ENCODE measurements around the gene BMP7. TPM values are rescaled to one million over a fixed set of nuclear protein-coding genes. Genes with fewer than 3 reads are reported as not detected.

The BMP7 gene
- total and polyA plus RNA-seq, 2 of the 13 experiments (the other 11 are each of a cell fraction or from before 2014, with no cell fraction given): not detected

DNA sequence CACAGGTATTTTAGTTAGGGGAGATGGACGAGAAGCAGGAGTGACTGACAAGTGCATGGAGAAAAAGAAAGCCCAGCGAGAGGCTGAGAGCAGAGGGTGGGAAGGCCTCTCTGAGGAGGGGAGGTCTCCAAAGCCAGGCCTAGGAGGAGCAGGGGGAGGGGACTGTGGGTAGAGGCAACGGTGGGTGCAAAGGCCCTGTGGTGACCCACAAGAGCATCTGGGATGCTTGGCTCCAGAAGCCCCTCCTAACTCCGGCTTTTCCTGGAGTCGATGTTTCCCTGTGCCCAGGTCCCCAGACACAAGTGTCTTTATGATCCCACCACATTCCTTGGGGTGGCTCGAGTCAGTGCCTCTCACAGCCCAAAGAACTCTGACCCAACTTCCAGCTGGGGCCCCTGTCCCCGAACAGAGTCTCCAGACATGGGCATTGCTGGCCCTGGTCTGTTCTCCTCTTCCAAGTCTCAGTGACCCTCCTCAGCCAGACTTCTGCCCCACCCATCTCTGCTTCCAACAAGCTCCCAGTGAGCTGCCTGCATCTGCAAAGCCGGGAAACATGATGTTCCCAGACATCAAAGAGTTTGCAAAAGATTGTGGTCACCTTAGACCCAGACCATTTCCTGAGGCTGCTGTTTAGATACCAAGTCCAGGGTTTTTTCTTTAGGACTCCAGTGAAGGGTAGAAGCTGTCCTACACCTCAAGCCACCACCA lies 11.1 kb upstream of the BMP7 start:
- in situ Hi-C loops (cut with HindIII; ENCODE audit: extremely low pct_ligation_motif_present, low pct_unique_long_range_greater_than_20kb) (no loop called here), intact Hi-C loops (cut with micrococcal nuclease; ENCODE audit: unreplicated experiment) (no loop called here)
- H3K9ac ChIP-seq (ENCODE audit: insufficient read depth, low read depth, low read length): no peak overlapping the region
- ATAC-seq (no peak), FAIRE-seq (no peak), DNase-seq (ENCODE audit: low spot score) (no peak)
- TF ChIP-seq MEIS1 (CRISPR knock-in tag; IDR thresholded peaks at IDR 0.05; ENCODE audit: borderline replicate concordance): no peak
- TF ChIP-seq EZH2 (conservative IDR thresholded peaks at IDR 0.05; ENCODE audit: low read depth, low read length): no peak
- no peak for TF ChIP-seq RBM39 (IDR thresholded peaks at IDR 0.05; ENCODE audit: low read depth, low read length, poor library complexity, severe bottlenecking)
- no peak for TF ChIP-seq RCOR2 (CRISPR knock-in tag; IDR thresholded peaks at IDR 0.05)
- TF ChIP-seq NR2F6 (IDR thresholded peaks at IDR 0.05): no peak
- TF ChIP-seq NR2F6 (CRISPR knock-in tag; IDR thresholded peaks at IDR 0.05): no peak
- TF ChIP-seq ZNF83 (CRISPR knock-in tag; IDR thresholded peaks at IDR 0.05; ENCODE audit: borderline replicate concordance): no peak
- TF ChIP-seq, protein P1, sequence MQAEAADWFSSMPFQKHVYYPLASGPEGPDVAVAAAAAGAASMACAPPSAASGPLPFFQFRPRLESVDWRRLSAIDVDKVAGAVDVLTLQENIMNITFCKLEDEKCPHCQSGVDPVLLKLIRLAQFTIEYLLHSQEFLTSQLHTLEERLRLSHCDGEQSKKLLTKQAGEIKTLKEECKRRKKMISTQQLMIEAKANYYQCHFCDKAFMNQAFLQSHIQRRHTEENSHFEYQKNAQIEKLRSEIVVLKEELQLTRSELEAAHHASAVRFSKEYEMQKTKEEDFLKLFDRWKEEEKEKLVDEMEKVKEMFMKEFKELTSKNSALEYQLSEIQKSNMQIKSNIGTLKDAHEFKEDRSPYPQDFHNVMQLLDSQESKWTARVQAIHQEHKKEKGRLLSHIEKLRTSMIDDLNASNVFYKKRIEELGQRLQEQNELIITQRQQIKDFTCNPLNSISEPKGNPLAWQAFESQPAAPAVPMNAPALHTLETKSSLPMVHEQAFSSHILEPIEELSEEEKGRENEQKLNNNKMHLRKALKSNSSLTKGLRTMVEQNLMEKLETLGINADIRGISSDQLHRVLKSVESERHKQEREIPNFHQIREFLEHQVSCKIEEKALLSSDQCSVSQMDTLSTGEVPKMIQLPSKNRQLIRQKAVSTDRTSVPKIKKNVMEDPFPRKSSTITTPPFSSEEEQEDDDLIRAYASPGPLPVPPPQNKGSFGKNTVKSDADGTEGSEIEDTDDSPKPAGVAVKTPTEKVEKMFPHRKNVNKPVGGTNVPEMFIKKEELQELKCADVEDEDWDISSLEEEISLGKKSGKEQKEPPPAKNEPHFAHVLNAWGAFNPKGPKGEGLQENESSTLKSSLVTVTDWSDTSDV (CRISPR knock-in tag; IDR thresholded peaks at IDR 0.05): no peak
- TF ChIP-seq MTA1 (CRISPR knock-in tag; IDR thresholded peaks at IDR 0.05; ENCODE audit: borderline replicate concordance): no peak
- TF ChIP-seq ZNF510 (CRISPR knock-in tag; IDR thresholded peaks at IDR 0.05; ENCODE audit: low read depth): no peak
- H3K4me2 ChIP-seq (ENCODE audit: low read depth, low read length): no peak overlapping the region
- no peaks in the 10 kb centered on the region for H3K4me1 ChIP-seq (ENCODE audit: insufficient read depth, low read length)
- H4K20me1 ChIP-seq (ENCODE audit: insufficient read depth, low read length): no peaks in the 10 kb centered on the region
- no peak overlapping the region for H3K4me3 ChIP-seq (replicated peaks in 1 of 3; ENCODE audit: insufficient read depth in 1 of 3, low read depth in 2 of 3, low read length in 3 of 3)
- H3K27me3 ChIP-seq (ENCODE audit: control insufficient read depth in 1 of 2, insufficient read depth in 2 of 2, low read length in 2 of 2): peaks cover 5 to 65% of the 10 kb centered on the region in 2 experiments; a peak in 4 of 5 replicates
- WGBS (ENCODE audit: low lambda C conversion rate): 5% methylated on average over 8 of the region's 8 CpGs
- H2AFZ ChIP-seq (ENCODE audit: low read length): no peak overlapping the region
- no peaks in the 10 kb centered on the region for H3K9me3 ChIP-seq (ENCODE audit: low read length)
- no peak overlapping the region for H3K27ac ChIP-seq (ENCODE audit: extremely low read length, insufficient read depth, low read length)
- H3K79me2 ChIP-seq (ENCODE audit: insufficient read depth, low read length): no peaks in the 10 kb centered on the region
- CTCF ChIA-PET (ENCODE audit: low intra/inter-chr PET ratio, low total read pairs): no interaction called here
- no peaks in the 10 kb centered on the region for H3K36me3 ChIP-seq (replicated peaks in 1 of 2; ENCODE audit: control insufficient read depth in 1 of 2, insufficient read depth in 2 of 2, low read length in 2 of 2)
- BruUV-seq (replicated peaks): no TSS peak
- POLR2A ChIA-PET: no interaction called here
